GM12878 (cell line): ENCODE measurements around the gene SAP130. TPM values are rescaled to one million over a fixed set of nuclear protein-coding genes. Genes with fewer than 3 reads are reported as not detected.

ENCODE experiments used
- ATAC-seq: fragments of 200-7000 bp; cut with Tn5 transposase; 3 replicates; pipeline ENCODE4 v1.9.1; 2020; ENCODE audit warnings: mild to moderate bottlenecking, moderate library complexity
- BruUV-seq: library from RNA; stranded (reverse); fragments of 400-500 nt; replicated peaks from 2 replicates; lab custom pipeline; 2021; lab: Mats Ljungman, UMichigan
- CTCF ChIA-PET: fragments of 300-600 bp; sonication (Branson Sonifier 250); formaldehyde crosslinking; extraction: SDS; loops from one replicate; lab custom pipeline; 2021; ENCODE audit warnings: inconsistent platforms; lab: Yijun Ruan, JAX
- POLR2A ChIA-PET: fragments of 350-600 bp; formaldehyde crosslinking; extraction: SDS; loops from one replicate; lab custom pipeline; 2021; ENCODE audit warnings: inconsistent platforms; lab: Charles Lee
- RAD21 ChIA-PET: fragments of 300-600 bp; sonication (Branson Sonifier 250); formaldehyde crosslinking; loops from one replicate; lab custom pipeline; 2023; ENCODE audit warnings: antibody characterized with exemption; ENCODE audit not compliant: unreplicated experiment; lab: Charles Lee
- SMC1A ChIA-PET: fragments of 300-600 bp; sonication (Branson Sonifier 250); formaldehyde crosslinking; loops from one replicate; lab custom pipeline; 2023; ENCODE audit not compliant: unreplicated experiment, uncharacterized antibody; lab: Charles Lee
- DNase-seq: peaks from one replicate; pipeline ENCODE4 v3.0.0-alpha.2; 2011; ENCODE audit warnings: low read depth, low spot score
- FAIRE-seq: peaks from 3 replicates; lab custom pipeline; 2011; peaks lifted over from hg19 to GRCh38; lab: Jason Lieb, UNC
- H2AFZ ChIP-seq: 2 replicates; pipeline ENCODE4 v1.6.0; 2011; ENCODE audit warnings: low read depth, low read length, control low read depth; ENCODE audit not compliant: control insufficient read depth
- H3K27ac ChIP-seq: 2 replicates; pipeline ENCODE4 v1.5.1; 2011; ENCODE audit warnings: control low read depth; ENCODE audit not compliant: control insufficient read depth, insufficient read depth
- H3K27me3 ChIP-seq, 2 experiments: replicated peaks in 1 of 2; 2 replicates each; pipeline versions ENCODE4 v1.6.0 to v1.6.1; 2011; ENCODE audit warnings: low read length in 1 of 2; ENCODE audit not compliant: control insufficient read depth in 2 of 2, insufficient read depth in 2 of 2
- H3K36me3 ChIP-seq, 2 experiments: 2 replicates each; pipeline ENCODE4 v1.5.1; 2011; ENCODE audit warnings: low read length in 1 of 2; ENCODE audit not compliant: control insufficient read depth in 2 of 2, insufficient read depth in 2 of 2
- H3K4me1 ChIP-seq: 2 replicates; pipeline ENCODE4 v1.6.1; 2011; ENCODE audit warnings: mild to moderate bottlenecking, low read length, moderate library complexity, mixed read lengths; ENCODE audit not compliant: control insufficient read depth, insufficient read depth
- H3K4me2 ChIP-seq: 2 replicates; pipeline ENCODE4 v1.6.0; 2011; ENCODE audit warnings: control low read depth; ENCODE audit not compliant: control insufficient read depth, insufficient read depth
- H3K4me3 ChIP-seq: fragments of 200-600 bp; sonication (generic); 2 replicates; pipeline ENCODE4 v1.5.1; 2016
- H3K79me2 ChIP-seq: 2 replicates; pipeline ENCODE4 v1.6.0; 2011; ENCODE audit warnings: low read length; ENCODE audit not compliant: control insufficient read depth, insufficient read depth
- H3K9ac ChIP-seq: 2 replicates; pipeline ENCODE4 v1.8.0; 2011; ENCODE audit warnings: low read length, control low read depth, mixed read lengths; ENCODE audit not compliant: control insufficient read depth, insufficient read depth
- H3K9me3 ChIP-seq: replicated peaks from 3 replicates; pipeline ENCODE4 v1.5.1; 2011; ENCODE audit warnings: mild to moderate bottlenecking, low read length; ENCODE audit not compliant: control insufficient read depth, insufficient read depth
- H4K20me1 ChIP-seq: 2 replicates; pipeline ENCODE4 v1.6.0; 2011; ENCODE audit not compliant: control insufficient read depth, insufficient read depth
- BCL11A ChIP-seq: IDR thresholded peaks from 2 replicates; pipeline ENCODE4 v1.6.1; 2011; ENCODE audit warnings: low read depth, low read length
- CREB1 ChIP-seq: IDR thresholded peaks from 2 replicates; pipeline ENCODE4 v1.6.1; 2012; ENCODE audit warnings: low read depth, mild to moderate bottlenecking, inconsistent platforms
- FOXM1 ChIP-seq: IDR thresholded peaks from 2 replicates; pipeline ENCODE4 v1.6.1; 2012; ENCODE audit warnings: low read depth, mild to moderate bottlenecking, inconsistent platforms, low read length, moderate library complexity
- HDGF ChIP-seq: fragments of 450-650 bp; IDR thresholded peaks from 2 replicates; pipeline ENCODE4 v1.6.1; 2016; ENCODE audit warnings: antibody characterized with exemption
- JUNB ChIP-seq: IDR thresholded peaks from 2 replicates; pipeline ENCODE4 v1.6.1; 2016; ENCODE audit warnings: antibody characterized with exemption, mild to moderate bottlenecking
- KAT2A ChIP-seq: conservative IDR thresholded peaks from 2 replicates; pipeline ENCODE4 v1.6.1; 2011; ENCODE audit warnings: low read depth, low read length; ENCODE audit not compliant: control insufficient read depth
- PML ChIP-seq: IDR thresholded peaks from 2 replicates; pipeline ENCODE4 v1.6.1; 2012; ENCODE audit warnings: low read length, inconsistent platforms
- RAD51 ChIP-seq: fragments of 450-650 bp; IDR thresholded peaks from 2 replicates; pipeline ENCODE4 v1.6.1; 2016; ENCODE audit warnings: moderate library complexity, mild to moderate bottlenecking, inconsistent platforms
- RFX5 ChIP-seq: IDR thresholded peaks from 2 replicates; pipeline ENCODE4 v1.6.1; 2011; ENCODE audit warnings: low read depth, low read length, improper control_type of control experiment
- SP1 ChIP-seq: IDR thresholded peaks from one replicate; pipeline ENCODE4 v1.6.1; 2011; ENCODE audit warnings: low read depth, low read length
- SUZ12 ChIP-seq: fragments of 200-600 bp; sonication (generic); IDR thresholded peaks from one replicate; pipeline ENCODE4 v1.6.1; 2018; ENCODE audit warnings: antibody characterized with exemption, mild to moderate bottlenecking; ENCODE audit not compliant: unreplicated experiment
- TCF12 ChIP-seq: IDR thresholded peaks from 2 replicates; pipeline ENCODE4 v1.6.1; 2011; ENCODE audit warnings: low read depth, mild to moderate bottlenecking, low read length
- WGBS: methylation state at CpG from one replicate; pipeline ENCODE4 v1.1.6; 2016; ENCODE audit warnings: low lambda C conversion rate; ENCODE audit not compliant: insufficient replicate concordance, insufficient coverage; ENCODE audit errors: missing lambda C conversion rate; 5-methylcytosine and 5-hydroxymethylcytosine counted together
- in situ Hi-C: fragments of 300-500 bp; cut with MboI; formaldehyde crosslinking; loops from 9 replicates; pipeline ENCODE4 v1.14.3; 2018; ENCODE audit warnings: mixed read lengths
- intact Hi-C: fragments of 100-400 bp; cut with micrococcal nuclease; formaldehyde crosslinking; loops from one replicate; pipeline ENCODE4 v1.14.2; 2022; ENCODE audit not compliant: unreplicated experiment
- polyA plus RNA-seq, 11 experiments: library from polyadenylated mRNA; depleted of rRNA in 4 of 11; unstranded in 6 of 11; stranded (reverse) in 5 of 11; fragments of >200 nt; fragmentation: Nextera tagmentation in 4 of 11; fragmentation: Illumina TruSeq in 1 of 11; extraction: Ambion mirVana in 4 of 11; extraction: Trizol in 1 of 11; gene quantifications; 1 replicate in 1 of 11; 2 replicates in 10 of 11; pipeline versions ENCODE4 v1.2.1 to v1.2.3, GENCODE V29; 2011 to 2016; ENCODE audit warnings: inconsistent platforms in 2 of 11, missing spikeins in 2 of 11, low read depth in 1 of 11
- total RNA-seq, 4 experiments: library from RNA; depleted of rRNA in 3 of 4; stranded (reverse); fragments of >200 nt in 3 of 4; fragmentation: Illumina TruSeq in 1 of 4; extraction: Trizol in 1 of 4; gene quantifications; 2 replicates each; pipeline versions ENCODE4 v1.2.1 to v1.2.3, GENCODE V29; 2013 to 2021
- TF ChIP-seq, protein P1 (sequence below): fragments of 450-650 bp; IDR thresholded peaks from 2 replicates; pipeline ENCODE4 v1.6.1; 2017; ENCODE audit warnings: mild to moderate bottlenecking, moderate library complexity
- TF ChIP-seq, protein P2 (sequence below): fragments of 150-350 bp; IDR thresholded peaks from 2 replicates; pipeline ENCODE4 v1.6.1; 2014; ENCODE audit warnings: mild to moderate bottlenecking, low read depth, low read length
- TF ChIP-seq, protein P3 (sequence below): fragments of 450-650 bp; IDR thresholded peaks from 2 replicates; pipeline ENCODE4 v1.6.1; 2017; ENCODE audit warnings: mild to moderate bottlenecking, low read depth, inconsistent platforms; ENCODE audit not compliant: poor library complexity, severe bottlenecking
- TF ChIP-seq, protein P4 (sequence below): fragments of 450-650 bp; IDR thresholded peaks from 2 replicates; pipeline ENCODE4 v1.6.1; 2016; ENCODE audit warnings: mild to moderate bottlenecking

SAP130 gene
- total and polyA plus RNA-seq, 10 of the 15 experiments (the other 5 are each of a cell fraction or from before 2014, with no cell fraction given) = 5.0 to 26.2 (median 9.9) TPM

DNA sequence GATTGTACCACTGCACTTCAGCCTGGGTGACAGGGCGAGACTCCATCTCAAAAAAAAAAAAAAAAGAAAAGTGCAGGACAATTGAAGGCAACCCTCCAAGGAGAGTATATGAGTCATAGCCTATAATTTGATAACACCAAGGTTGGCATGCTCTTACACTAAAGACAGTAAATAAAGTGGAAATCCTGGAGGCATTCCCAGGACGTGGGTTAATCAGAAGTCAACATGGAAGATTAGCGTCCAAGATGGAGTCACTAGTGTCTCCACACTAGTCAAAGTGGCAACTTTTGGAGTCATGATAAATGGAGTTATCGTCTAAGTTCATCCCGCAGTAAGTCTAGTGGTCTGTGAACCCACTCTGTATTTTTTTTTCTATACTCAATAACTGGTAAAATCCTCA, 41.9 kb upstream of the SAP130 start:
- Histone ChIP-seq H3K79me2 (no peaks in the 10 kb centered on the region), H4K20me1 (no peaks in the 10 kb centered on the region), H3K27me3 (no peaks in the 10 kb centered on the region), H3K9me3 (no peaks in the 10 kb centered on the region), H3K9ac (no peak overlapping the region), H2AFZ (no peak overlapping the region), H3K4me2 (no peak overlapping the region), H3K4me3 (no peak overlapping the region), H3K4me1 (no peaks in the 10 kb centered on the region), H3K27ac (no peak overlapping the region), H3K36me3 (no peaks in the 10 kb centered on the region)
- BruUV-seq = no TSS peak
- intact Hi-C loops = loop anchor here (10.0 kb wide), 1 partner anchor 255 kb away; no protein-coding TSS in a partner anchor
- FAIRE-seq = no peak
- WGBS = 73% methylated on average over 4 of the region's 5 CpGs
- in situ Hi-C loops = loop anchor here (5.0 kb wide), 1 partner anchor 168 kb away; no protein-coding TSS in a partner anchor
- POLR2A ChIA-PET = interaction anchor here (0.7 kb wide), 1 partner anchor 287 kb away, joined by 4 read pairs; no protein-coding TSS in a partner anchor
- CTCF ChIA-PET = no interaction called here
- SMC1A ChIA-PET = no interaction called here
- no peak for DNase-seq
- RAD21 ChIA-PET = no interaction called here
- no peak for ATAC-seq
- TF ChIP-seq RFX5 (no peak), TCF12 (no peak), SP1 (no peak), PML (no peak), JUNB (no peak), FOXM1 (no peak), RAD51 (no peak), KAT2A (no peak), HDGF (no peak), CREB1 (no peak), BCL11A (no peak), SUZ12 (no peak)
- TF ChIP-seq, protein P1, sequence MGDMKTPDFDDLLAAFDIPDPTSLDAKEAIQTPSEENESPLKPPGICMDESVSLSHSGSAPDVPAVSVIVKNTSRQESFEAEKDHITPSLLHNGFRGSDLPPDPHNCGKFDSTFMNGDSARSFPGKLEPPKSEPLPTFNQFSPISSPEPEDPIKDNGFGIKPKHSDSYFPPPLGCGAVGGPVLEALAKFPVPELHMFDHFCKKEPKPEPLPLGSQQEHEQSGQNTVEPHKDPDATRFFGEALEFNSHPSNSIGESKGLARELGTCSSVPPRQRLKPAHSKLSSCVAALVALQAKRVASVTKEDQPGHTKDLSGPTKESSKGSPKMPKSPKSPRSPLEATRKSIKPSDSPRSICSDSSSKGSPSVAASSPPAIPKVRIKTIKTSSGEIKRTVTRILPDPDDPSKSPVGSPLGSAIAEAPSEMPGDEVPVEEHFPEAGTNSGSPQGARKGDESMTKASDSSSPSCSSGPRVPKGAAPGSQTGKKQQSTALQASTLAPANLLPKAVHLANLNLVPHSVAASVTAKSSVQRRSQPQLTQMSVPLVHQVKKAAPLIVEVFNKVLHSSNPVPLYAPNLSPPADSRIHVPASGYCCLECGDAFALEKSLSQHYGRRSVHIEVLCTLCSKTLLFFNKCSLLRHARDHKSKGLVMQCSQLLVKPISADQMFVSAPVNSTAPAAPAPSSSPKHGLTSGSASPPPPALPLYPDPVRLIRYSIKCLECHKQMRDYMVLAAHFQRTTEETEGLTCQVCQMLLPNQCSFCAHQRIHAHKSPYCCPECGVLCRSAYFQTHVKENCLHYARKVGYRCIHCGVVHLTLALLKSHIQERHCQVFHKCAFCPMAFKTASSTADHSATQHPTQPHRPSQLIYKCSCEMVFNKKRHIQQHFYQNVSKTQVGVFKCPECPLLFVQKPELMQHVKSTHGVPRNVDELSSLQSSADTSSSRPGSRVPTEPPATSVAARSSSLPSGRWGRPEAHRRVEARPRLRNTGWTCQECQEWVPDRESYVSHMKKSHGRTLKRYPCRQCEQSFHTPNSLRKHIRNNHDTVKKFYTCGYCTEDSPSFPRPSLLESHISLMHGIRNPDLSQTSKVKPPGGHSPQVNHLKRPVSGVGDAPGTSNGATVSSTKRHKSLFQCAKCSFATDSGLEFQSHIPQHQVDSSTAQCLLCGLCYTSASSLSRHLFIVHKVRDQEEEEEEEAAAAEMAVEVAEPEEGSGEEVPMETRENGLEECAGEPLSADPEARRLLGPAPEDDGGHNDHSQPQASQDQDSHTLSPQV = no peak
- TF ChIP-seq, protein P2, sequence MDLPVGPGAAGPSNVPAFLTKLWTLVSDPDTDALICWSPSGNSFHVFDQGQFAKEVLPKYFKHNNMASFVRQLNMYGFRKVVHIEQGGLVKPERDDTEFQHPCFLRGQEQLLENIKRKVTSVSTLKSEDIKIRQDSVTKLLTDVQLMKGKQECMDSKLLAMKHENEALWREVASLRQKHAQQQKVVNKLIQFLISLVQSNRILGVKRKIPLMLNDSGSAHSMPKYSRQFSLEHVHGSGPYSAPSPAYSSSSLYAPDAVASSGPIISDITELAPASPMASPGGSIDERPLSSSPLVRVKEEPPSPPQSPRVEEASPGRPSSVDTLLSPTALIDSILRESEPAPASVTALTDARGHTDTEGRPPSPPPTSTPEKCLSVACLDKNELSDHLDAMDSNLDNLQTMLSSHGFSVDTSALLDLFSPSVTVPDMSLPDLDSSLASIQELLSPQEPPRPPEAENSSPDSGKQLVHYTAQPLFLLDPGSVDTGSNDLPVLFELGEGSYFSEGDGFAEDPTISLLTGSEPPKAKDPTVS = no peak
- TF ChIP-seq, protein P3, sequence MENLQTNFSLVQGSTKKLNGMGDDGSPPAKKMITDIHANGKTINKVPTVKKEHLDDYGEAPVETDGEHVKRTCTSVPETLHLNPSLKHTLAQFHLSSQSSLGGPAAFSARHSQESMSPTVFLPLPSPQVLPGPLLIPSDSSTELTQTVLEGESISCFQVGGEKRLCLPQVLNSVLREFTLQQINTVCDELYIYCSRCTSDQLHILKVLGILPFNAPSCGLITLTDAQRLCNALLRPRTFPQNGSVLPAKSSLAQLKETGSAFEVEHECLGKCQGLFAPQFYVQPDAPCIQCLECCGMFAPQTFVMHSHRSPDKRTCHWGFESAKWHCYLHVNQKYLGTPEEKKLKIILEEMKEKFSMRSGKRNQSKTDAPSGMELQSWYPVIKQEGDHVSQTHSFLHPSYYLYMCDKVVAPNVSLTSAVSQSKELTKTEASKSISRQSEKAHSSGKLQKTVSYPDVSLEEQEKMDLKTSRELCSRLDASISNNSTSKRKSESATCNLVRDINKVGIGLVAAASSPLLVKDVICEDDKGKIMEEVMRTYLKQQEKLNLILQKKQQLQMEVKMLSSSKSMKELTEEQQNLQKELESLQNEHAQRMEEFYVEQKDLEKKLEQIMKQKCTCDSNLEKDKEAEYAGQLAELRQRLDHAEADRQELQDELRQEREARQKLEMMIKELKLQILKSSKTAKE = no peak
- TF ChIP-seq, protein P4, sequence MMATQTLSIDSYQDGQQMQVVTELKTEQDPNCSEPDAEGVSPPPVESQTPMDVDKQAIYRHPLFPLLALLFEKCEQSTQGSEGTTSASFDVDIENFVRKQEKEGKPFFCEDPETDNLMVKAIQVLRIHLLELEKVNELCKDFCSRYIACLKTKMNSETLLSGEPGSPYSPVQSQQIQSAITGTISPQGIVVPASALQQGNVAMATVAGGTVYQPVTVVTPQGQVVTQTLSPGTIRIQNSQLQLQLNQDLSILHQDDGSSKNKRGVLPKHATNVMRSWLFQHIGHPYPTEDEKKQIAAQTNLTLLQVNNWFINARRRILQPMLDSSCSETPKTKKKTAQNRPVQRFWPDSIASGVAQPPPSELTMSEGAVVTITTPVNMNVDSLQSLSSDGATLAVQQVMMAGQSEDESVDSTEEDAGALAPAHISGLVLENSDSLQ = no peak
